ENCODE data around the gene C18orf54.
"Not testable (repeated sequence)": the region's sequence is repeated elsewhere in the genome, so short reads cannot be mapped to it uniquely, and the experiment has no call there.

The C18orf54 gene

DNA sequence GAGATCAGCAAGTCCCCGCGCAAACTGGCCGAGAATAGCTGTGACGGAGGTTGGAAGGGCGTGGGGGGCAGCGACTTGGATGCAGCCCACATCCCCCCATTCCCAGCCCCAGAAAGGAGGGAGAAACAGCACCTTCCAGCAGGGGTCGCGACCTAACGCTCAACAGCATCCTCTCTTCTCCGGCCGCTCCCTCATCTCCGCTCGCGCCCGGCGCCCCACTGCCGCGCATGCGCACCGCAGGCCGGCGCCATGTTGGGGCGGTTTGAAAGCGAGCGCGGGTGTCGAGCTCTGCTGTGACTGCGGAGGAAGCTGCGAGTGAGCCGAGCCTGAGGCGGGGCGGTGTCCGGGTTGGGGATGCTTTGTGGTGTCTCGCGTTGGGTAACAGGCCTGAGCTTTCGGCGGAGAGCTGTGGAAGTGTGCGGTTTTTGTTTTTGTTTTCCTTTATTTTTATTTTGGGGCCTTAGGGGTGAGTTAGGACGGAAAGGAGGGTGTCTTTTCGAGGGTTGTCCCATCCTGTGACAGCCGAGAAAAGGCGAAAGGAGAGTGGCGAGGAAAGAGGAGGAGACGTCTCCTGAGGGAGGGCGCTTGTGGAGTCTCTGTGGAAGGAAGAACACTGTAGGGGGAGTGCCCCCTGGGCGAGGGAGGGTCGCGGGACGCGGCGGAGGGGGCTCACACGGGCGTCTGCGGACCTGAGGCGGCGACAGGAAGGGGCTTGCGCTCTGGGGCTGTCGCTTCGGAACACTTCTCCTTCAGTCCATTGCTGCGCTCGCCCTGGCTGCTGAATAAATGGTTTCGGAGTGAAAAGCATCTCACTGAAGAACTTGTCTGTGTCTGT, at the start of gene C18orf54, which contains the start of gene STARD6:
Gene C18orf54 (plus strand): TSS at position 247 of the 835 bp plus-strand sequence. CDS start 2,667 bp downstream, outside the sequence.
Gene STARD6 (minus strand): TSS at position 199 of the 835 bp plus-strand sequence. CDS start 3,285 bp downstream, outside the sequence.
- peak; percentile 91 for DNase-seq

DNA sequence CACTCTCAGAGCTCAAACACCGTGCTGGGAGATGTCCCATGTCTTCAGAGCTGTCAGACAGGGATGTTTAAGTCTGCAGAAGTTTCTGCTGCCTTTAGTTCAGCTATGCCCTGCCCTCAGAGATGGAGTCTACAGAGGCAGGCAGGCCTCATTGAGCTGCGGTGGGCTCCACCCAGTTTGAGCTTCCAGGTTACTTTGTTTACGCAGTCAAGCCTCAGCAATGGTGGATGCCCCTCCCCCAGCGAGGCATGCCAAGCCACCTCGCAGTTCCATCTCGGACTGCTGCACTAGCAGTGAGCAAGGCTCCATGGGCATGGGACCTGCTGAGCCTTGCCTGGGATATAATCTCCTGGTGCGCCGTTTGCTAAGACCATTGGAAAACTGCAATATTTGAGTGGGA, 48.1 kb upstream of the C18orf54 start:
- DNase-seq: not testable (repeated sequence)

DNA sequence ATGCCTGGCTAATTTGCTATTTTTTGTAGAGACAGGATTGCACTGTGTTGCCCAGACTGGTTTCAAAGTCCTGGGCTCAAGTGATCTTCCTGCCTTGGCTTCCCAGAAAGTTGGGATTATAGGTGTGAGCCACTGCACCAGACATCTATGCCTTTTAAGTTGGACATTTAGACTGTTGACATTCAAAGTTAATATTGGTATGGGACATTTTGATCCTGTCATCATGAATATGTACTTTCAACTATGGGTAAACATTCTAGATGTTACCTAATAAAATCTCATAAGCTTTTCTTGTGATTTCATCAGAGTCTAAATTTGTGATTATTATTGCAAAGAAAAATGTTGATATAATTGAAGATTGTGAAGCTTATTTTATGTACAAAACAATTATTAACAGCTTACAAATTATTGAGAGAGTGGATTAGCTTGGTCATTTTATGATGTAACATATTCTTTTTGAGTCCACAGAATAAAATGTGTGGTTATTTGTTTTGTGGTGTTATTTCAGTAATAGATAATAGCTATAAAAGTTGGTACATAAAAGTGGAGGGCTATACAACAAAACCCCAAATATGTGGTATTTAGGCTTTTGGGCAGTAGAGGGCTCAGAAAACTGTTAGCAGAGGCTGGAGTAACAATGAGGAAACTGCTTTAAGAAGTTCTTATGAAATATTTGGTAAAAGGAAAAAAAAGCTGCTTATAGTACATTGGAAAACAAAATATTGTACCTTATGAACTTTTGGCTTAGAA, 41.5 kb upstream of the C18orf54 start:
- no peak for DNase-seq

DNA sequence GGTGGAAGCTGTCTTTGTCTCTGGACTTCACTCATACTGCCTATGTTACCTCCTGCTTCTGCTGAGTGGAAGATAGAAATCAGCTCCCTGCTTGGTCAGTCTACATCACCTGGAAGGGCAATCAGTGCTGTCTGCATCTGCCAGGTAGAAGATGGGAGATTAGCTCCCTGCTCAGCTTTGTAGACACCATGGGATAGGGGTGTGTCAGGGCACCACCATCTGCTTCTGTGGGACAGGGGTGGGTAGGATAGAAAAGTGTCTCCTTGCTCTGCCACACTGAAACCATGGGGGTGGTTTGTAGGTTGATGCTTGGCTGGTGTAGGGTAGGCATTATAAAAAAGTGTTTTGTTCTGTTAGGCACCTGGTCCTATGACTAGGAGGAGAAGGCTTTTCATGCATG, 34.1 kb upstream of the C18orf54 start:
- DNase-seq: no peak

DNA sequence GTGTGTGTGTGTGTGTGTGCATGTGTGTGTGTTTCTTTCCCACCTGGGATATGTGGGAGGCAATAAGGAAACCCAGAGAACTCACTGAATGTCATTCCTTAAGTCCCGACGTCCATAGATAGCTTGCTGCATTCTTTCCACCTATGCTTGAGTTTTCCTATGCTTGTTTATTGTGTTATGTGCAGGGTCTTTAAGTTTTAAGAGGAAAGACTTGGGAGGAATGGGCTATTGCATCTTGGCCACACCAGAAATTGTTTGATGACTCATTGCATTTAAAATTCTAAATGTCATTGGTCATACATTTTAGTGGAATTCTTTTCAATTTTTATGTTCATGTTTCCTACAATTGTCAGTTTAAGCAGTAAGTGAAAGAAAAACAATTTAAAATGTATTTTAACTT, 33.7 kb upstream of the C18orf54 start:
- DNase-seq: no peak

DNA sequence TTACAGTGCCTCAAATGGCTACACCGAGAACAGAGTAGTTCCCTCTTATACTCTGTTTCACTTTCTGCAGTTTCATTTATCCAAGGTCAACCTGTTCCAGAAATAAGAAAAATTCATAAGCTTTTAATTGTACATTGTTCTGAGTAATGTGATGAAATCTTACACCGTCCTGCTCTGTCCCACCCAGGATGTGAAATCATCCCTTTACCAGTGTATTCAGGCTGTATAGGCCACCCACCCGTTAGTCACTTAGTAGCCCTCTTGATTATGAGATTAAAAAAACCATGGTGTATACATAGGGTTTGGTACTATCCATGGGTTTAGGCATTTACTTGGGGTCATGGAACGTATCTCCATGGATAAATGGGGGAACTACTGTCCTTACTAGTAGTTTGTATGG, 29.9 kb upstream of the C18orf54 start:
- no peak for DNase-seq

DNA sequence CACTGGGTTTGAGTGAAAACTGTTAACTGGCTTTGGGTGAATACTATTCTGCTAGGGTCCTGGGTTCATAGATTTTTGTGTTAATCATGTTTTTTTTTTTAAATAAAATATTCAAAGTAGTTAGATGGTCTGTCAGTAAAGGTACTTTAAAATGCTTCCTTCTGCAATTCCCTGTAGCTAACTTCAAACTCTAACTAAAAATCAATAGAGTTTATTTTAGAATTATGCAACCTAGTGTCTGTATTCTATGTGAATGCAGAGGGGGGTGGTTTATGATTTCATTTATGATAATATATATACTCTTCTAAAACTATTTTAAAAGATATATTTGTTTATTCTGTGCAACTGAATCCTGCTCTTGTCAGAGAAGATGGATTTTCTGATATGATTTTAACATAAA, 27.9 kb upstream of the C18orf54 start:
- DNase-seq: no peak

DNA sequence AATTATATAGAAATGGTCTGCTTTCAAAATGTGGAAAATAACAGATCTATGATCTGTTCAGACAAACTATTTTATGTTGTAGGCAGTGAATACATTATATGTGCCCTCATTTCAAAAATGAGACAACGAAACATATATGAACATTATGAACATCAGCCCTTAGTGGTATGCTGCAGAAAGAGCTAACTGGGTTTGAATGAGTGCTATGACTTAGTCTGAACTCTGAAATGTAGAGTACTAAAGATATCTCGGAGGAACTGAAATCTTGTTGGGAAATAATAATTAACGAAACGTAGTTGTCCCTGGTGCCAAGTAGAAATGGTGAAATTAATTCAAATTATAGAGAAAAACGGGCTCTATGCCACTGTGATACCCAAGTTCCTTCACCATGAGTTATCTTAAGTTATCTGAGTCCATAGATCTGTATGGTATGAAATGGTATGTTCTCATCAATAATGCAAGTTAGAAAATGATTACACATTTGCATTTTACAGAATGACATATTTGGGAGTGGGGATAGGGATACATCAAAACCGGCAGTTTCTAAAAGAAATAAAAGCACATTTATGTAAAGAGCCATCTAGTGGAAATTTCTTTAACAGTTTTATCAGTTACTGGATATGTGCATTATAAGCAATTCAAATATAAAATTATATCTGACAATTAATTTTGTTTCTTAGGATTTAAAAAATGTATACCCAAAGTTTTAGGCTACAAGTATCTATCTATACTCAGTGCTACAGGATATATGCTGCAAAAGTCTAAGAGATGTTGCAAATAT, 26.7 kb upstream of the C18orf54 start:
- no peak for DNase-seq

DNA sequence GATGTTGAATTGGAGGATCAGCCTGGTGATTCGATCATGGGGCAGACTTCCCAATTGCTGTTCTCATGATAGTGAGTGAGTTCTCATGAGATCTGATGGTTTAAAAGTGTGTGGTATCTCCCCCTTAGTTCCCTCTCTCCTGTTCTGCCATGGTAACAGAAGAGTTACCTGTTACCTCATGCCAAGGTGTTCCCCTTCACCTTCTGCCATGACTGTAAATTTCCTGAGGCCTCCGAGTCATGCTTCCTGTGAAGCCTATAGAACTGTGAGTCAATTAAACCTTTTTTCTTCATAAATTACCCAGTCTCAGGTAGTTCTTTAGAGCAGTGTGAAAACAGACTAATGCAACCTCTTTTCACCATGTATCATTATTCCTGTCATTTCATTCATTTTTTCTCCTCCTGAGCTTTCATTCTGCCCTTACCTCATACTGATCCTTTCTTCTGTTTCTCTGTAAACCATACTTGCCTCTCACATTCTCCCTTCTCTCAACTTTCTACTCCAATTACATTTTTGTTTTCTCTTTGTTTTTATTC, 22.0 kb upstream of the C18orf54 start:
- no peak for DNase-seq

DNA sequence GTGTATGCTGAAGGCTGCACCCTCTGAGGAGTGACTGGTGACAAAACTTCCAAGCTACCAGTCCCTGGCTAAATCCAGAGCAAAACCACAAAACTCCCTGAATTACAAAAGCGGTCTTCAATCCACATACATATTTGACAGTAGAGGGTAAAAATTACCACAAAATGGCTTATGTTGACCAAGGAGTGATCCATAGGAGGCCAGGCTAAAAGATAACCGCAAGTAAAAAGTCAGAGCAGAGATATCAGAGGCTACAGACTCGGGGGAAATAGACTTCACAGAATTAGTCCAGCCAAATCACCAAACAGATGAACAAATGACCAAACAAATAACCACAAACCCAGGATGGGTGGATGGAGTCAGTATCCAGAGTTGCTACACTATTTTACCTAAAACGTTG, 19.5 kb upstream of the C18orf54 start:
- DNase-seq: no peak

DNA sequence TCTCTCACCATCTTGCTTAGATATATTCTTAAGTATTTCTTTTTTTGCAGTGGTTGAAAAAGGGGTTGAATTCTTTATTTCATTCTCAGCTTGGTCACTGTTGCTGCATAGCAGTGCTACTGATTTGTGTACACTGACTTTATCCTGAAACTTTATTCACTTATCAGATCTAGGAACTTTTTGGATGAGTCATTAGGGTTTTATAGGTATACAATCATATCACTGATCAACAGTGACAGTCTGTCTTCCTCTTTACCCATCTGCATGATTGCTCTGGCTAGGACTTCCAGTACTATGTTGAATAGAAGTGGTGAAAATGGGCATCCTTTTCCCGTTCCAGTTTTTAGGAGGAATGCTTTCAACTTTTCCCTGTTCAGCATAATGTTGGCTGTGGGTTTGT, 6.5 kb upstream of the C18orf54 start:
- no peak for DNase-seq

DNA sequence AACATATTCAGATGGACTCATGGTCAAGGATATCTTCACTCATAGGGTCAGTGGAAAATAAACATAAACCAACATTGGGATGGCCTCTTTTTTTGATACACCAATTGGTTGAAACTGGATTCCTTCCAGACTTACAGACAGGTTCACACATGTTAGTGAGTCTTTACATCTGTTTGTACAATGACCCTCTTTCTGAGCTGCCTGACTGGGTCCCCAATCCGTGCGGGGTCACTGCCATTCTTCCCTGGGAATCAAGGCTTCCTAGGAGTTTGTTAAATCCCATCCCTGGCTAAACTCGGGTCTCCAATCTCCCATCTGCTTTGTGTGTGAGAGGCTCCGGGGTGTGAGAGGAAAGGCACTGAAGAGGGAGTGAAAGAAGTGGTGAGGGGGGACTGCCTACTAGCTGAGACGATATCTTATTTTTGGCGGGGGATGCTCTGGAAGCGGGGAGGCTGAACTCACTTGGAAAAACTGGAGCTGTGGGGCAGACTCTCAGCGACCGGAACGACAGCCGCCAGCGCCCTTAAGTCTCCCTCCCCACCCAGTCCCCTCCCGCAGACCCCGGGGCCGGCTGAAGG, 535 bp upstream of the C18orf54 start:
- DNase-seq: peak; percentile 78

DNA sequence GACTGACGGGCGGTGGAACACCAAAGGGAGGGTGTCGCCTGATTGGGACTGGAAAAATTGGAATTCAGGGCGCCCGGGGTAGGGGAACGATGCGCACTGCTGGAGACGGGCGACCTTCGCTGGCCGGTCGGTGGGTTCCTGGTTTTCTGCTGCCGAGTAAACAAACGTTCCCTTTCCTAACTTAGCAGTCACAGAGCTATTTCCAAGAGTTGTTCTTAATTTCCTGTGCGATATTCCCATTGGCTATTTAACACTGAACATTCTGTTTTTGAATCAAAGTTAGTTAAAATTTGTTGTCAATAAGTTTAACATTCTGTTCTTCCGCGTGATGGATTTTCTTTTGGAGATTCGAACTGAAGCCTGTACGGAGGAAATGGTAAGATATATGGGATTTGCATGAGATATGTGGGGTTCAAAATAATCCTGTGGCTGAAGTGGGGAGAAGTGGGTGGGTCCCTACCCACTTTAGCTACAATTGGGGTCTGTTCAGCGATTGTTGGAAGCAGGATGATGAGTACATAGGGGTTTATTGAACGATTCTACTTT, 862 bp downstream of the C18orf54 start:
- no peak for DNase-seq

DNA sequence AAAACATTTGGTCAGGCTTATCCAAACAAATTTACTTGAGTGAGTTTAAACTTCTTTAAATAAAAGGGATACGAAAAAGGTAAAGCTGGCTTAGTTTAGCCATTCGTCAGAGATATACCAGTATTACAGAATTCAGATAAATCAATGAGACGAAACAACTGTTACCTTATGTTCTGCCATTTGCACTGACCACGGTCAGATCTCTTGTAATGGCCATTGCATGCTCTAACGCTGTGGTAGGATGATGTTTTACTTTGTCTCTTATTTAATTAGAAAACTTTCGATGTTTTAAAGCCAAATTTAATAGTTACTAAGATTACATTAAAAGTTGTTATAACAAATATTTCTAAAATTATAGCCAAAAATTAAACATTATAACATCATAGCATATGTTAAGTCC, 1.5 kb downstream of the C18orf54 start:
- DNase-seq: no peak

DNA sequence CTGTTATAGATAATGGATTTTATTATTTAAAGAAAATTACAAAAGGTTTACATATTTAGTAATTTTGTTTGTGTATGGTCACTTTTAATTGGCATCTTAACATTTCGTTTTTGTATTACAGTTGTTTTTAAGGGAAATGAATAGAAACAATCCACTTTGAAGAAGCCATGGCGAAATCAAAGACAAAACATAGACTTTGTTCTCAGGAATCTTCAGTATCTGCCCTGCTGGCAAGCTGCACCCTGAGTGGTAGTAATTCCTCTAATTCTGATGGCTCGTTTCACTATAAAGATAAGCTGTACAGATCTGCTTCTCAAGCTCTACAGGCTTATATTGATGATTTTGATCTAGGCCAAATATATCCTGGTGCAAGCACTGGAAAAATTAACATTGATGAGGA, 2.7 kb downstream of the C18orf54 start:
- no peak for DNase-seq

DNA sequence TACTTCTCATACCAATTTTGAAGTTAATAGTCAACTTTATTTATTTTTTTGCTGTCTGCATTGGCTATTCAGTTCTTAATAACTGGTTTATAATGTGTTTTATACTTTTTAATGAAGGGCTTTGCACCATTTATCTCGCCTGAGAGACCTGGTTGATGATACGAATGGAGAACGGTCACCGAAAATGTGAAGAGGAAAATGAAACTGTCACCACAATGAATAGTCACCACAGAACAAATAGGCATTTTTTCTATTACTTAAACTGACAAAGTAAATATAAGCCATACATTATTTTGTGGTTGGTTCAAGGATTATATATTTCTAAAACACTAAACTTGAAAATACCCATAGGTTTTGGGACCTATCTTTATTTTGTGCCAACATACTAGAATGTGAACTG, 20.4 kb downstream of the C18orf54 start:
- no peak for DNase-seq

DNA sequence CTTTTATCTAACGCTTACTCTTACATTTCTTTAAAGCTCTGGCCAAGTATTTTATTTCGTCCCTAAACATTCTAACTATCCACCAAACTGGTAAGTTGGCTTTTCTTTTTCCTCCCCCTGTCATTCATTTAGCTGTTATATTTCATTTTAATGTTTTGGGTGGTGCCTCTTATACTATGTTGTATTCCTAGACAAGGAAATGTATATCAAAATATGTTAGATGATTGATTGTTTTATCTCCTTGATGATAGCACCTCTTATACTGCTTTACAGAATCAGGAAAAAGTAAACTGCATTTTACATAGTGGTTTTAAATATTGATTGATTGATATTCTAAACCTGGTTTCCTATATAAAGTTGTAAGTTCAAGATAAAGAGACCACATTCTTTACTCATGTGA, 23.9 kb downstream of the C18orf54 start:
- DNase-seq: no peak

DNA sequence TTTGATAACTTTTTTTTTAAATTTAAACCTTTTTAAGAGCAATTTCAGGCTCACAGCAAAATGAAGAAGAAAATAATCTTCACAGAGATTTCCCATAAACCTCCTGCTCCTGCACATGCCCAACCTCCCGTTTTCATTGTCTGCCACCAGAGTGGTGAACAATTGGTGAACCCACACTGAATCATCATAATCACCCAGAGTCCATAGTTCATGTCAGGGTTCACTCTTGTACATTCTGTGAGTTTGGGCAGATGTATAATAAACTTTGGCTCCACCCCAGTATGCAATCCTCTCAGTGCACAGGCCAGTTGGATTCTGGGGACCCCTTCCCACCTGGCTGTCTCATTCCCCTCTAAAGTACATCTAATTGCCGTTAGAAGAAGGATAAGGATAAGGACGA, 24.4 kb downstream of the C18orf54 start:
- DNase-seq: no peak

DNA sequence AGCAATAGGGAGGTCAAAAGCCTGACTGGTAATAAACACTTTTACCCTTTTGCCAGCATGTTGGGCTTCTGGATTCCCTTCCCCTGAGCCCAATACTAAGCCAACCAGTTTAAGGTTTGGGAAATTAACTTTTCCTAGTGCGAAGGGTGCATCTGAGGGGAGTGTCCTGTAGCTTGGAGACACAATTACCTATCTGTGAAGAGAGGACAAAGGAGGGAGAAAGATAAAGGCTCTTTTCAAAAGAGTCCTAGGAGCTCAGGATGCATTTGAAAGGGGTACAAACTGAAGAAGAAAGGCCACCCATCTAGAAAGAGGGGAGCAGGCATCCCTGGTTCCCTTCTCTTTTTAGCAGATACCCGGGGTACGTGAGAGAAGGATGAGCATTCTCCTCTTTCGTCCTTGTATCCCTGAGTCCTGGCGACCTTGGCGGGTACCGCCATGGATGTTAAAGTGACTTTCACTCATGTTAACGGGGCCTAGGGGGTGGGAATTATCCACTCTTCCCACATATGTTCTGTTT, 25.1 kb downstream of the C18orf54 start:
- no peak for DNase-seq

DNA sequence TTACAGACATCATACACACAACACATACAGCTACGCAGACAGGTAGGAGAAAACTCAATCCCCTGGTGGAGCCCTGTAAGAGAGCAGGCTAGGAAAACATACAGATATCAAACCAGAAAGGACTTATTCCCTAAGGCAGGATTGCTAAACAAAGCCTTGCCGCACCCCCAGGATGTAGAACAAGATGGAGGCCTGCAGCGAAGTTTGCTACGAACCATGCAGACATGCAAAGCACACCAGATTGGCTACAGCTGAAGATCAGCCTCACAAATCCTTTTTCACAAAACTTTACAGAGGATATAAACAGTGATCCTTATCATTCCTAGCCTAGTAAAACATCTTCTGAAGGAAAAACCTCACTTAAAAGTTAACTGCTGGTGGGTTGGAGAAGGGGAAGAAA, 28.3 kb downstream of the C18orf54 start:
- DNase-seq: no peak

DNA sequence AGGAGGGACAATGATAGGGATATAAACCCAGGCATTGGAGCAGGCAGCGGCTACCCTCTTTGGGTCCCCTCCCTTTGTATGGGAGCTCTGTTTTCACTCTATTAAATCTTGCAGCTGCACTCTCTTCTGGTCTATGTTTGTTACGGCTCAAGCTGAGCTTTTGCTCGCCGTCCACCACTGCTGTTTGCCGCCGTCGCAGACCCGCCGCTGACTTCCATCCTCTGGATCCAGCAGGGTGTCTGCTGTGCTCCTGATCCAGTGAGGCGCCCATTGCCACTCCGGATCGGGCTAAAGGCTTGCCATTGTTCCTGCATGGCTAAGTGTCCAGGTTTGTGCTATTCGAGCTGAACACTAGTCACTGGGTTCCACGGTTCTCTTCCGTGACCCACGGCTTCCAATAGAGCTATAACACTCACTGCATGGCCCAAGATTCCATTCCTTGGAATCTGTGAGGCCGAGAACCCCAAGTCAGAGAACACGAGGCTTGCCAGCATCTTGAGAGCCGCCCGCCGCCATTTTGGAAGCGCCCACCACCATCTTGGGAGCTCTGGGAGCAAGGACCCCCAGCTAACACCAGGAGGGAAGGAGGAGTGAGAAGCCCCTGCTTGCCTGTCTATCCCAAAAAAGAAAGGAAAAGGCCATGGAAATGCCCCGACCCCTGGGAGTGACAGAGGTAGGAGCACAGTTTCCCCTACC, 29.2 kb downstream of the C18orf54 start:
- not testable (repeated sequence) for DNase-seq
